Measurements from ENCODE around the gene MRGPRE.

MRGPRE gene

DNA sequence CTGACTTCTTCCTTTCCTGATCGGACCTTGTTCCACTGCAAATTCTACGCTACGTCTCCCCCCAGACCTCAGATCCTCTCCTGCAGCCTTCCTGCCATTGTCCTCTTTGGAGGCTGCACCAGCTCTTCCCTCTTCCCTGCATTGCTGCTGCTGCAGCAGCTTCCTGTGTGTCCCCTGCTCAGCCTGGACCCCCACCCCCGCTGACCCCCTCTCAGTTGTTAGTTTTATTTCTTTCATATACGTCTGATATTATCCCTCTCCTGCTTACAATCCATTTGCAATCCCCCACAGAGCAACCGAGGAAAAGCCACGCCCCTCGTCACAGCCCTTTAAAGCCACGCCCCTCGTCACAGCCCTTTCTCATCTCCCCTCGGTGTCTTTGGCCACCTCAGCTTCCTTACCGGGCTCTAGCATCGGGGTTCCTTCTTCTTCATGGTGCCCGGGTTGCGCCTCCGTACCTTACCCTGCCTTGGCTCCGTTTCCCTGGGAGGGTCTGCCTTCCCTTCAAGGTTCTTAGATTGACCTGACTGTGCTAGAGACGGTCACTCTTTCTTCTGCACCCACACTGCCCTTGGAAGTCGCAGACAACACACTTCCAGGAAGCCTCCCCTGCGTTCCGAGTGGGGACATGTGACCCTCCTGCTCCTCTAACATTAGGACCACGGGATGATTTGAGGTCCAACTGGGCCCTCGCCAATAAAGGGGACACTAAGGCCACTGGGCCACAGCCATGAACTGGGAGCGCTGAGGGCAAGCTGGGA, 18.4 kb downstream of the MRGPRE start:
- DNase-seq (ENCODE audit: low read depth), result no peak

DNA sequence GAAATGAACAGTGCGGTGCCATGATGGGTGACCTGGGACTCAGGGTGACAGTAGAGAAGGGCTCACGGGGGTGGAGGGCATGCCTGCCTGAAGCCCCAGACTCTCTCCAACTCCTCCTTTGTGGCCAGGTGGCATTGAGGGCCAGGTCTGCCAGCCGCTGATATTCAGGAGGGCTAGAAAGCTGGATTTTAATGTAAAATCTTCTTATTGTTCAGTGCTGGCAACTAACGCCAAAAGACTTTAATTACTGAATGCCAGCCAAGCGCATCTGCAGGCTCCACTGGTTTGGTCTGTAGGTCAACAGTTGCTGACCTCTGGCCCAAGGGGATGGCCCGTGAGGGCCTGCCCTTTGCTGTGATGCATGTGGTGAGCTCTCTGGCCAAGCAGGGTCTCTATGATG, 23.9 kb downstream of the MRGPRE start:
- no peak for DNase-seq (ENCODE audit: low read depth)

GRCh38 chr11:3207526-3208189, 24.6 kb downstream of the MRGPRE start:
- DNase-seq (ENCODE audit: low read depth), result no peak

GRCh38 chr11:3206922-3207204, 25.4 kb downstream of the MRGPRE start:
- DNase-seq (ENCODE audit: low read depth), result no peak

DNA sequence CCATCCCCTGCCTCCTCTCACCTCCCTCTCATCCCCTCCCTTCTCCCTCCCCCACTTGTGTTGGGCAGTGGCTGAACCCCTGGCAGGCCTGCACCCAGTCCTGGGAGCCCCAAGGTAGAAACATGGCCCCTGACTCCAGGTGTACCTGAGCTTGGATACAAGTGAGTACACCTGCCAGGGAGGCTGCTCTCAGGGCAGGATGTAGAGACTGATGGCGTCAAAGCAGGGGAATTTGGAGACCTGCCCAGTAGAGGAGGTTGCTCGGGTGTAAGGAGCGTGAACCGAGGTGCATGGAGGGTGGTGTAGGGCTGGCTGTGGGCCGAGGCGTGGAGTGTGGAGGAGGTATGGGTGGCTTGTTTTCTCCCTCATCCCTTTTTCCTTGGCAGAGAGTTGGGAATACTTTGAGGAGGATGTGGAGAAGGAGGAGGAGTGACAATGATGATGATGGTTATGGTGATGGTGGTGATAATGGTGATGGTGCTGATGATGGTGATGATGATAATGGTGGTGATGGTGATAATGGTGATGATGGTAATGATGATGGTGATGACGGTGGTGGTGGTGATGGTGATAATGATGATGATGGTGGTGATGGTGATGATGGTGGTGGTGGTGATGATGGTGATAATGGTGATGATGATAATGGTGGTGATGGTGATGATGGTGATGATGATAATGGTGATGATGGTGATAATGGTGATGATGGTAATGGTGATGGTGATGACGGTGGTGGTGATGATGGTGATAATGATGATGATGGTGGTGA, 25.9 kb downstream of the MRGPRE start:
- no peak for DNase-seq (ENCODE audit: low read depth)

DNA sequence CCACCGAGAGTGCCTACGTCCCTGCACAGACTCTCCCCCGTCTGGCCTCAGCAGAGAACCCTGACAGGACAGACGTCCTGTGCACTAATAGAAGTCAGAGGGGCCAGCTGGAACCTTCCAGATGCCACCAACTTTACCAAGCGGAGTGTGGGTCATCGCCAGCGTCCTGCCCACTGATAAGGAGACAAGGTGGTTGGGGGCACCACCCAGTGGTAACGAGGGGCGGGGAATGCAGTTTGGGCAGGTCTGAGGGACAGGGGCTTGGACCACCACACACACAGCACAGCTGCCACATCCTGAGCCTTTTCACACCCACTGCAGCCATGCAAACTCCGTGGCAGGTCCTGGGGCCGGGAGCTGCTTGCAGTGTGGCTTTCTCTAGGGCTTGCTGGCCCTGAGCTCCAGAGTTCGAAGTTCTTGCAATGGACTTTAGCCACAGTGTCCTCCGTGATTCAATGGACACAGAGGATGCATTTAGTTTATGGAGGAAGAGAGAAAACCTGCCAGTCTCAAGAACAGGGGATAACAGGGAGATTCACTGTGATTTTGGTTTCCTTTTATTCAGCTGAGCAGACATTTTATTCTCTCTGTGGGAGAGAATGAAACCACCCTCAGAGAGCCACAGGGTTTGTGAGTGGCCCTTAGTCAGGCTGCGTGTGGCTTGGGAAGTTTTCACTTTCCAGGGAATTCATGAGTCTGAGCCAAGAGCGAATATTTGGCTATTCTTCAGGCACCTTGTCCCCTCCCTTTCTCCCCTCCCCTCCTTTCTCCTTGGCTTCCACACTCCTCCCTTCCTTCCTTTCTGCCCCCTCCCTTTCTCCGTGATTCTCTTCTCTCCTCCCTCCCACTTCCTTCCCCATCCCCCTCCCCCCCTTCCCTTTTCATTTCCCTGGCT, 26.7 kb downstream of the MRGPRE start:
- DNase-seq (ENCODE audit: low read depth), result no peak

GRCh38 chr11:3204141-3205015, 27.8 kb downstream of the MRGPRE start:
- no peak for DNase-seq (ENCODE audit: low read depth)

DNA sequence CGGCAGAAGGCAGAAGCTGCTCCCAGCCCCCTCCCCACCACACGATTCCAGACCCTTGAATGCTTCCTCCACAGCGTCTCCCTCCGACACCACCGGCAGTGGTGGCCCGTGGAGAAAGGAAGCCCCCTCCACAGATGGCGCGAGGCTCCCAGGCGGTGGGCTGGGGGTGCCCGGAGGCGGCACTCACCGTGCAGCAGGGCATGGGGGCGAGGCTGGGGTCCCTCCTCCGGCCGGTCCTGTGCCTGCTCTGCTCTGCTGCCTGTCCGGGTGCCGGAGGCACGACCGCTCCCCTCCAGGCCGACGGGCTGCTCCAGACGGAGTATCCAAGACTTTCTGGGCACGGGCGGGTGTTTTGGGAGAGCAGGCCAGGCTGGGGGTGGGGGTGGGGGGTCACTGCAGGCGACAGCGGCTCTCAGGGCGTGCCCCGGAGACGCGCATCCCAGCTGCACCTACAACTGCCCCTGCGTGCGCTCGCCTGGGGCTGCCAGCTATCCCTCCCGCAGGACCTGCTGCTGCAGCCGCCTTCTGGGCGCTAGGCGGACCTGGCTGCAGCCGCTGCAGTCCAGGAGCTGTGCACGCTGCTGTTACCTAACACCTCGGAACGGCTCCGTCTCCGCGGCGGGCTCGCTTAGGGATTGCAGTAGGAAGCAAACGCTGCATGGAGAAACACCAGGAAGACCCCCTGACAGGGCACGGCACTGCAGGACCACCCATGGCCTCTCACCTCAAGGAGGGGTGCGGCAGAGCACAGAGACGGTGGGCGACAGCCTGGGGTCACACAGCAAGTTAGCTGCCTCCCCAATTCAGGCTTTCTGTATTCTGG, 28.8 kb downstream of the MRGPRE start:
- peak; percentile 25 for DNase-seq (ENCODE audit: low read depth)

DNA sequence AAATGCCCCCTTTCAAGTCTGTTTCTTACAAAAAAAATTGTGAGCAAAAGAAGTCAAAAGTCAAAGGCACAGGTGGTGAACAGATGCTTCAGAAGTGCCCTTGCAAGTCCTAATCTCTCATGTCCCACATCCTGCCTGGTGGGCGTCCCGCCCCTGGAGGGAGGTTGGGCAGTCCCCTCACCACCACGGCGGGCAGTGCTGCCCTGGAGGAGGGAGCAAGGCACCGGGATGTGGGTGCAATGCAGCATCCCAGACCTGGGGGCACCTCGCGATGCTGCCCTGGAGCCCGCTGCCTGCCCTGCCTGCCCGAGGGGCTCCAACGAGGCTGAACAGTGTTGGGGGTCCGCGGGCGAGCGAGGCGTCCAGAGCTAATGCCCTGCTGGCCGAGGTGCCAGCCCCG, 29.5 kb downstream of the MRGPRE start:
- DNase-seq (ENCODE audit: low read depth), result no peak

- DNase-seq (ENCODE audit: low read depth), result no peak
Measured at GRCh38 chr11:3202305-3202704, 29.9 kb downstream of the MRGPRE start.

- no peak for DNase-seq (ENCODE audit: low read depth)
Measured at GRCh38 chr11:3201677-3202181, 30.5 kb downstream of the MRGPRE start.

DNA sequence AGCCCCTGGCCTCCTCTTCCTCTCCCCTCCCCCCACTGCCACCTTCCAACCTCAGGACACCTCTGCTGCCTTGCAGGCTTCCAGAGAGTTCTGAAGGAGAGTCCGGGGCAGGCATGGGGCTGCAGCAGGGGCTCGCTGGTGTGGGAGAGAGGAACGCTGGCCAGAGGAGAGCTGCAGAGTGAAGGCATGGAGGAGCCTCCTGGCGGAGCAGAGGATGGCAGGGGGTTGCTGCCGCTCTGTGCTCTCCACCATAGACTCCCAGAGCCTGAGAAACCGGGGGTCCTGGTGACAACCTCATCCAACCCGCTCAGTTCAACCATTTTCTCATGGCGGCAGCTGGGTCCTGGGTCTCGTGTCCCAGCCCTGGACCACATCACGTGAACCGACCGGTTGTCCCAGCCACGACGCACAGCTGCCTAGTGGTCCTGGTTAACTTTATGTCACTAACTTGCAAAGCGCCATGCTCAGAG, 31.1 kb downstream of the MRGPRE start:
- no peak for DNase-seq (ENCODE audit: low read depth)

DNA sequence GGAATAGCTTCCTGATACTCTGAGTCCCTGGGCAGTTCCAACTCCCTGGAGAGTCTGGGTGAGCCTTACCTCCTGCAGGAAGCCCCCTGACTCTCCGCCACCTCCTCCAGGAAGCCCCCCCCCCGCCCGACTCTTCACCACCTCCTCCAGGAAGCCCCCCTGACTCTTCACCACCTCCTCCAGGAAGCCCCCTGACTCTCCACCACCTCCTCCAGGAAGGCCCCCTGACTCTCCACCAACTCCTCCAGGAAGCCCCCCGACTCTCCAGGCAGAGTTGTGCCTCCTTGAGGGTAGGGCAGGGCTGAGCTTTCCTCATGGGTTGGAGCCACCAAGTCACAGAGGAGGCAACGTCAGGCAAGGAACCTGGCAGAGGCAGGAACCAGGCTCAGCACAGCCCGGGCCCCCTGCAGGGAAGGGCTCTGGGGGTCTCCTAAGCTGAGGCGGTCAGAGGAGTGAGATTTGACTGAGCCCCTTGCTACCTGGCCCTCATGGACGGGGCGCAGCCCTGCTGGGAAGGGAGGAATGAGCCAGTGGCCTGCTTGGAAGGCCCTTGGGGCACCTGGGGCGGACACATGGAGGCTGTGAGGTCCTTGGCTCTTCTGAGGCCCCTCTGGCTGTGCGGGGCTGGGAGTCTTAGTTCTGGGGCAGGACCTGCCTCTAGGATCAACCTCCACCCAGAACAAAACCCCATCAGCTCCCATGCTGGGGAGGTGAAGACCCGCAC, 31.7 kb downstream of the MRGPRE start:
- DNase-seq (ENCODE audit: low read depth), result no peak

- DNase-seq (ENCODE audit: low read depth), result no peak
Measured at GRCh38 chr11:3199537-3200295, 32.5 kb downstream of the MRGPRE start.

- DNase-seq (ENCODE audit: low read depth), result no peak
Measured at GRCh38 chr11:3198815-3199214, 33.4 kb downstream of the MRGPRE start.

GRCh38 chr11:3197878-3198528, 34.2 kb downstream of the MRGPRE start:
- DNase-seq (ENCODE audit: low read depth), result no peak

GRCh38 chr11:3197044-3197695, 35.0 kb downstream of the MRGPRE start:
- no peak for DNase-seq (ENCODE audit: low read depth)
